ENCODE measurements around the gene TMLHE. TPM values are rescaled to one million over a fixed set of nuclear protein-coding genes. Genes with fewer than 3 reads are reported as not detected.

TMLHE gene, protein sequence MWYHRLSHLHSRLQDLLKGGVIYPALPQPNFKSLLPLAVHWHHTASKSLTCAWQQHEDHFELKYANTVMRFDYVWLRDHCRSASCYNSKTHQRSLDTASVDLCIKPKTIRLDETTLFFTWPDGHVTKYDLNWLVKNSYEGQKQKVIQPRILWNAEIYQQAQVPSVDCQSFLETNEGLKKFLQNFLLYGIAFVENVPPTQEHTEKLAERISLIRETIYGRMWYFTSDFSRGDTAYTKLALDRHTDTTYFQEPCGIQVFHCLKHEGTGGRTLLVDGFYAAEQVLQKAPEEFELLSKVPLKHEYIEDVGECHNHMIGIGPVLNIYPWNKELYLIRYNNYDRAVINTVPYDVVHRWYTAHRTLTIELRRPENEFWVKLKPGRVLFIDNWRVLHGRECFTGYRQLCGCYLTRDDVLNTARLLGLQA
- total RNA-seq (2021) (16.4 and 18.3 TPM in 2 replicates), Bru-seq, nascent RNA (percentile 68 among the genes with signal in this experiment), BruChase-seq, experiment 1, labeled RNA remaining after a 2-hour chase (percentile 67 among the genes with signal in this experiment), BruChase-seq, experiment 2, labeled RNA remaining after a 6-hour chase (percentile 55 among the genes with signal in this experiment)
- long read RNA-seq, transcript TMLHE-201 (8 exons, 2,832 nt), result major isoform, 10 of 27 reads
- long read RNA-seq, partial matches to known transcripts, result 4 of 27 reads
- long read RNA-seq, other reads (novel, unspliced or antisense), result 10 of 27 reads

DNA sequence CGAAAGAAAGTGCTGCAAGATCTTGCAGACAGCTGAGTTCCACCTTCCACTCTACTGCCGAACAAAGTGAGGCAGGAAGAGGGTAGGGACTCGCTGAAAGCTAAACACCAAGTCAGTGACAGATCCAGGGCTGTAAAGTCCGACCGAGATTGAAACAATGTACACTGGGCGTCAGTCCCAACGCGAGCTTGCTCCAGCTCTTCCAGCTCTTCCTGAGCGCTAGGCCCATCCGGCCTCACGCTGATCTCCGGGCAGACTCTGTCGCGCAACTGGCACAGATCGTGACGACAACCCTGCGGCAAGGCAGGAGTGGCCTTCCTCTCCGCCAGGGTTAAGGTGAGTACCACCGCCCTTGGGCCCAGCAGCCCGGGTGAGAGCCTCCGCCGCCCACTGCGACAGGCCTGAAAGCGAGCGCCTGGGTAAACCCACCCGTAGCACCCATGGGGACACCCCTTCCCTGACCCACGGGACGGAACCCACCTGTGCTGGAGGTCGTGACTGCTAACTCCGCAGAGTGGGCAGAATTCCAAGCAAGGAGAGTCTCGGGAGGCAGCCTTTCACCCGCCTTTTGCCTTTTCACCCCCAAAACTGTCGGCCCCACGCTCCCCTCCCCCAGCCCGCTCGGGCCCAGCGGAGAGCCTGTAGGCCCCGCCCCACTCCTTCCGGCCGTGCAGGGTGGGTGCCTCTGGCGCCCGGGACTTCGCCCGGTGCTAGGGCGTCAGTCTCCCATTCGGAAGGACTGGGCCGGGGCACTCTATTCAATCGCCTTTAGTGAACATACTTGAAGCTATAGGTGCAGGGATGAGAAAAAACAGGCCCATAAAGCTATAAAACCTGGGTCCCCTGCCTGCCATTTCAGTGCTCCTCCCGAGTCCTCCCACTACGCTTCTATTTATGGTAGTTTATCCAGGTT, at the start of gene TMLHE, which contains the start of gene SPRY3:
TSS of gene TMLHE (minus strand) at position 641 of the 913 bp plus-strand sequence. CDS start 67,676 bp downstream, outside the sequence.
TSS of gene SPRY3 (plus strand) at position 275 of the 913 bp plus-strand sequence.
- TF ChIP-seq, protein P1, sequence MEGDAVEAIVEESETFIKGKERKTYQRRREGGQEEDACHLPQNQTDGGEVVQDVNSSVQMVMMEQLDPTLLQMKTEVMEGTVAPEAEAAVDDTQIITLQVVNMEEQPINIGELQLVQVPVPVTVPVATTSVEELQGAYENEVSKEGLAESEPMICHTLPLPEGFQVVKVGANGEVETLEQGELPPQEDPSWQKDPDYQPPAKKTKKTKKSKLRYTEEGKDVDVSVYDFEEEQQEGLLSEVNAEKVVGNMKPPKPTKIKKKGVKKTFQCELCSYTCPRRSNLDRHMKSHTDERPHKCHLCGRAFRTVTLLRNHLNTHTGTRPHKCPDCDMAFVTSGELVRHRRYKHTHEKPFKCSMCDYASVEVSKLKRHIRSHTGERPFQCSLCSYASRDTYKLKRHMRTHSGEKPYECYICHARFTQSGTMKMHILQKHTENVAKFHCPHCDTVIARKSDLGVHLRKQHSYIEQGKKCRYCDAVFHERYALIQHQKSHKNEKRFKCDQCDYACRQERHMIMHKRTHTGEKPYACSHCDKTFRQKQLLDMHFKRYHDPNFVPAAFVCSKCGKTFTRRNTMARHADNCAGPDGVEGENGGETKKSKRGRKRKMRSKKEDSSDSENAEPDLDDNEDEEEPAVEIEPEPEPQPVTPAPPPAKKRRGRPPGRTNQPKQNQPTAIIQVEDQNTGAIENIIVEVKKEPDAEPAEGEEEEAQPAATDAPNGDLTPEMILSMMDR (conservative IDR thresholded peaks at IDR 0.05; ENCODE audit: low read depth, low read length), result no peak
- TF ChIP-seq EZH2 (IDR thresholded peaks at IDR 0.05; ENCODE audit: borderline replicate concordance, low read depth, low read length, poor library complexity, severe bottlenecking), result no peak
- intact Hi-C loops (cut with micrococcal nuclease; ENCODE audit: unreplicated experiment), result no loop called here
- Histone ChIP-seq H3K36me3 (ENCODE audit: insufficient read depth, low read length, poor library complexity, severe bottlenecking) (no peaks in the 10 kb centered on the region), H3K4me1 (ENCODE audit: insufficient read depth, low read length, poor library complexity, severe bottlenecking) (no peaks in the 10 kb centered on the region), H3K4me3 (ENCODE audit: low read depth, low read length, poor library complexity, severe bottlenecking) (peak within 1 kb of the TSS; percentile 59), H3K27me3 (replicated peaks; ENCODE audit: insufficient read depth, low read depth, low read length, poor library complexity) (no peaks in the 10 kb centered on the region), H3K9me3 (ENCODE audit: low read depth, low read length, poor library complexity, severe bottlenecking) (peaks cover 6% of the 10 kb centered on the region), H3K27ac (ENCODE audit: low read depth, low read length, poor library complexity, severe bottlenecking) (peak within 1 kb of the TSS; percentile 75)
- POLR2A ChIA-PET (ENCODE audit: low non-redundant PET), result no interaction called here
- TSS peak; percentile 57 for BruUV-seq (replicated peaks)
- peak; percentile 70 for DNase-seq (ENCODE audit: low spot score)
- CTCF ChIA-PET, result no interaction called here

DNA sequence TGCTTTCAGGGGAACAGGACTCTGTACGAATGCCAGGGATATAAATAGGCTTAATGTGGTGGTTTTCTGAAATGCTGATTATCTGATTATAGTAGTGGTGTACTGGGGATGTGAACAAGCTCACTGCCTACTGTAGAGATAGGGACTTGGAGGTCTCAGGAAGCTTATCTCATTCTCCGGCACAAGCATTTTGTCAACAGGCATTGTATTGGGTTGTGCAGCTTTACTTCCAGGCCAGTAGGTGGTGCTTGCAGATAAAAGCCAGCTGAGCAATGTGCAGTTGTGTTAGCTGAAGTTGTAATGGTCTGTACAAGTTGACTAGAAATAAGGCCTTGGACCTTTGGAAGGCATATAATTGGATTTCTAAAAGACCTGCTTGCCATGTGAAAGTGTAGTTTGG, 49.5 kb upstream of the TMLHE start:
- Histone ChIP-seq H3K4me1 (ENCODE audit: insufficient read depth, low read length, poor library complexity, severe bottlenecking) (no peaks in the 10 kb centered on the region), H3K36me3 (ENCODE audit: insufficient read depth, low read length, poor library complexity, severe bottlenecking) (no peaks in the 10 kb centered on the region), H3K9me3 (ENCODE audit: low read depth, low read length, poor library complexity, severe bottlenecking) (peaks cover 19% of the 10 kb centered on the region), H3K27me3 (replicated peaks; ENCODE audit: insufficient read depth, low read depth, low read length, poor library complexity) (no peaks in the 10 kb centered on the region), H3K27ac (ENCODE audit: low read depth, low read length, poor library complexity, severe bottlenecking) (no peak overlapping the region), H3K4me3 (ENCODE audit: low read depth, low read length, poor library complexity, severe bottlenecking) (no peak overlapping the region)
- ChIA-PET POLR2A (ENCODE audit: low non-redundant PET) (no interaction called here), CTCF (no interaction called here)
- BruUV-seq (replicated peaks), result no TSS peak
- peak; percentile 2 for DNase-seq (ENCODE audit: low spot score)
- intact Hi-C loops (cut with micrococcal nuclease; ENCODE audit: unreplicated experiment), result no loop called here
- TF ChIP-seq EZH2 (IDR thresholded peaks at IDR 0.05; ENCODE audit: borderline replicate concordance, low read depth, low read length, poor library complexity, severe bottlenecking), result no peak
- TF ChIP-seq, protein P1 (conservative IDR thresholded peaks at IDR 0.05; ENCODE audit: low read depth, low read length), result peak; percentile 36; the same call in 1 of the 2 replicates

DNA sequence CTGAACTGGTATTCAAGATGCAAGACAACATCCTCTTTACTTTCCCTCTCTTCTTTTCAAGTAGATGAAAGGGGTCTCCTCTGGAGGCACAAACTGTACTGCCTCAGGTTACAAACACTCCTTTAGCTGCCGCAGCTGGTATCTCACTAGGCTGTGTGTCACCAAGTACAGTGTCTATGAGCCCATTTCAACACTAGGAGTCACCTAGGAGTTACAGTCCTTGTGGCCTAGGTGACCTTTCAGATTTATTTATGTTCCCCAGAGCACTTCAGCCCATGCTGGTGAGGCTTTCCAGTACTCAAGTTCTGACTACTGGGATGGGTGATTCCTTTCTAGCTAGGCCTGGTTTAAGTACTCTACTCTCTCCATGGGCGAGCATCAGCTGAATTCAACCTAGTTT, 32.4 kb upstream of the TMLHE start:
- ChIA-PET POLR2A (ENCODE audit: low non-redundant PET) (no interaction called here), CTCF (no interaction called here)
- H3K27me3 ChIP-seq (replicated peaks; ENCODE audit: insufficient read depth, low read depth, low read length, poor library complexity), result no peaks in the 10 kb centered on the region
- BruUV-seq (replicated peaks), result no TSS peak
- TF ChIP-seq, protein P1 (conservative IDR thresholded peaks at IDR 0.05; ENCODE audit: low read depth, low read length), result no peak
- no peak for TF ChIP-seq EZH2 (IDR thresholded peaks at IDR 0.05; ENCODE audit: borderline replicate concordance, low read depth, low read length, poor library complexity, severe bottlenecking)
- DNase-seq (ENCODE audit: low spot score), result no peak
- H3K27ac ChIP-seq (ENCODE audit: low read depth, low read length, poor library complexity, severe bottlenecking), result no peak overlapping the region
- intact Hi-C loops (cut with micrococcal nuclease; ENCODE audit: unreplicated experiment), result no loop called here
- H3K4me1 ChIP-seq (ENCODE audit: insufficient read depth, low read length, poor library complexity, severe bottlenecking), result no peaks in the 10 kb centered on the region
- no peak overlapping the region for H3K4me3 ChIP-seq (ENCODE audit: low read depth, low read length, poor library complexity, severe bottlenecking)
- H3K9me3 ChIP-seq (ENCODE audit: low read depth, low read length, poor library complexity, severe bottlenecking), result no peaks in the 10 kb centered on the region
- H3K36me3 ChIP-seq (ENCODE audit: insufficient read depth, low read length, poor library complexity, severe bottlenecking), result no peaks in the 10 kb centered on the region

Data from A673 (cell line).